A549 treated with Hydrocortisone at 1 μM for 4 hours (cell line): ENCODE data around the gene CPEB4. TPM values are rescaled to one million over a fixed set of nuclear protein-coding genes. Genes with fewer than 3 reads are reported as not detected.

Source experiments
- total RNA-seq: library from RNA; stranded (reverse); fragments of 200-300 nt; extraction: Qiagen RNA extraction; gene quantifications from 5 replicates; pipeline ENCODE4 v1.2.3, GENCODE V29; 2022

Gene CPEB4
- 18.7 to 31.5 TPM (median 25.9 TPM) in 5 replicates for total RNA-seq

GRCh38 chr5:173887610-173888472 is at the start of gene CPEB4:
CPEB4 (plus strand) TSS chr5:173888349; CDS start chr5:173889734, 1,385 bp downstream.

GRCh38 chr5:173988554-173989431 is 100.6 kb downstream of the CPEB4 start, which contains the start of gene C5orf47:
C5orf47 (plus strand) TSS chr5:173989170; CDS start chr5:173989264, 94 bp downstream.

Other genes starting within 250 kb of the CPEB4 start
- gene C5orf47, start 100.8 kb downstream of the CPEB4 start, total RNA-seq: 0.03 to 0.17 TPM in 2 of 5 replicates, not detected in the others
- gene NSG2, start 157.4 kb downstream of the CPEB4 start, total RNA-seq: 0.05 TPM in 1 of 5 replicates, not detected in the others